ENCODE measurements around the gene KIF5B.
A peak's percentile ranks its signal among the peaks of the same experiment; 100 is the strongest.
"Not testable (repeated sequence)": the region's sequence is repeated elsewhere in the genome, so short reads cannot be mapped to it uniquely, and the experiment has no call there.

Gene KIF5B

GRCh38 chr10:32057036-32057372, 779 bp upstream of the KIF5B start:
- no peak for DNase-seq

DNA sequence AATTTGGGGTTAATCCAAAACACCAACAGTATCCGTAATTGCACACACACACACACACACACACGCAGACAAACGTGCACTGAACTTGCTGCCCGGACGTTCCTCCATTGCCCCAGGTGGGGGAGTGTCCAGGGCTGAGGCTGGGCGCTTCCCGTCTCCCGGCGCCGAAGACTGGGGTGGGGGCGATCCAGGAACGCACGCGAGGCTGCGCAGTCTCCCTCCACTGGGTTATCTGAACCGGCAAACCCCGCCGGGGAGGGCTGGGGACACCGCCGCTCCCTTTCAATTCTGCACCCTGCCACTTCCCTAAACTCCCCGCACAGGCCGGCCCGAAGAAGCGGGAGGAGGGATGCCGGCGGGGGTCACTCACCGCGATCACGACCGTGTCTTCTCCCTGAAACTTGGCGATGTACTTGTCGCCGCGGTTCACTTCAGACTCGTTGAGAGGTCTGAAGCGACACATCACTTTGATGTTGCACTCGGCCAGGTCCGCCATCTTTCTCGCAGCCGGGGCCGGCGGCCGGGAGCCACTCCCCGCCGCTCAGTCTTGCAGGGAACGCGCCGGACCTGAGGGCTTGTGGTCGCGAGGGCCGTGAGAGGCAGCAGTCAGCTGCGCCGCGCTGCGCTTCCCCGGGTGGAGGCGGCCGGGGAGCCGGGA, 618 bp downstream of the KIF5B start:
- peak; percentile 79 for DNase-seq

GRCh38 chr10:32054094-32054493, 2.1 kb downstream of the KIF5B start:
- DNase-seq, result no peak

- DNase-seq, result not testable (repeated sequence)
Measured at GRCh38 chr10:32053392-32053791, 2.8 kb downstream of the KIF5B start.

DNA sequence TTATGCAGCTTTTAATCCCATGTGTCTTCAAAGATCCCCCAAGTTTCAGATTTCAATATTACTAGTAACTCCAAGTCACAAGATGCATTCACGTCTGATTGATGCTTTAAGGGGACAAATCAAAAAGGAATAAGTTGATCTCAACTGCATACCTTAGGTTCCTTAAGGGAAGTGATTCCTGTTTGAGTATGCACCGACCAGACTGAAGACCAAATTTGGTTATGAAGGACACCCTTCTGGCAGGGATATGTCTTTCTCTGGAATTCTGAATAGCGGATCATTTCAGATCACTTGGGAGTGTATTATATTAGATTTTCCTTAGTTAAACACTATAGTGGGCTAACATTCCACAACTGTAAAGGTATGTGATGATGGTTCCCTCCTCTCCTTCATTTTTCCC, 4.3 kb downstream of the KIF5B start:
- DNase-seq, result no peak

GRCh38 chr10:32050177-32050576, 6.0 kb downstream of the KIF5B start:
- no peak for DNase-seq

- DNase-seq, result no peak
Measured at GRCh38 chr10:32049113-32049512, 7.1 kb downstream of the KIF5B start.

- DNase-seq, result no peak
Measured at GRCh38 chr10:32048282-32048681, 7.9 kb downstream of the KIF5B start.

GRCh38 chr10:32047881-32048280, 8.3 kb downstream of the KIF5B start:
- DNase-seq, result no peak

DNA sequence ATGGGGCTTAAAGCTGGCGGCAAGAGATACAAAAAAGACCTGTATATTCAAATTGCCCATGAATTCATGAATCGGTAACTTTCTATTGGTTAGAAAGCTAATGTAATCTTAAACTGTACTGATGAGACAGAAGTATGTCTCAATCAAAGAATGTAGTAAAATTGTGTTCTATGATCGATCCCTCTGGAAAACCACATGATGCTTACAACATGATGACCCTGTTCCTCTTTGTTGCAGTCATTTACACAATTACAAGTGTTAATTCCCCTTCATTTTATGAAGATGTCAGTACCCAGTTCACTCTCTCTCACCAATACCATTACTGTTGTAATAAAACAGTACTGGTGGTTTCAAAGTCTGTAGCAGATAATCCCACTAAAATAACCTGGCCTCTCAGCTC, 10.1 kb downstream of the KIF5B start:
- no peak for DNase-seq

DNA sequence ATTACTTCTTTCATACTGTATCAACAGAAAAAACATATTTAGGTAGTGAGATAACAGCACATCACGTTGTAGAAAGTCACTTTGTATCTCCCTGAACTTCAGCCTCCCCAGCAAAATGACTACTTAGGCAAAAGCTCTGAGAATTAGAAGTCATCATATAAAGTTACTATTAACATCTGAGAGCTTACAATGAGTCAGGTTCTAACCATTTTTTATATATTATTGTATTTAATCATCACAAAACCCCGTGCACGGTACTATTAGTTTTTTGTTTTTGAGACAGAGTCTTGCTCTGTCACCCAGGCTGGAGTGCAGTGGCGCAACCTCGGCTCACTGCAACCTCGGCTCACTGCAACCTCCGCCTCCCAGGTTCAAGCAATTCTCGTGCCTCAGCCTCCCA, 13.5 kb downstream of the KIF5B start:
- DNase-seq, result not testable (repeated sequence)

GRCh38 chr10:32041290-32042028, 14.8 kb downstream of the KIF5B start:
- DNase-seq, result no peak

DNA sequence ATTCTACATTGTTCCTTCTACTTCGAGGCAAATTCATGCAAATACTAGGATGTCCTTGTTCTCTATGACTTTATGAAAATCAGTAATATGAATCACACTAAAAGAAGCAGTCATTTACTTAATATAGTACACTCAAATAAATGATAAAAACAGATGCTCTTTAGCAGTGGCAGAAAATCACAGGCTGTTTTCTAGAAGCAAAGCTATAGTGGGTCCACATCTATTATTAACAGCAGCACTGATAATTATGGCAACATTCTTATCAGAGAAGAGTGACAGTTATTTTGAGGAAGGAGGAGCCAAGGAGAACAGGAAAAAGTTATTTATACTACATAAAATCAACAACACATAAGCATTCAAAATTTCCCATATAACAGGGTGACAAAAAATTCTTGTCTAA, 16.5 kb downstream of the KIF5B start:
- no peak for DNase-seq

GRCh38 chr10:32038777-32039176, 17.4 kb downstream of the KIF5B start:
- no peak for DNase-seq

- no peak for DNase-seq
Measured at GRCh38 chr10:32036922-32037321, 19.3 kb downstream of the KIF5B start.

DNA sequence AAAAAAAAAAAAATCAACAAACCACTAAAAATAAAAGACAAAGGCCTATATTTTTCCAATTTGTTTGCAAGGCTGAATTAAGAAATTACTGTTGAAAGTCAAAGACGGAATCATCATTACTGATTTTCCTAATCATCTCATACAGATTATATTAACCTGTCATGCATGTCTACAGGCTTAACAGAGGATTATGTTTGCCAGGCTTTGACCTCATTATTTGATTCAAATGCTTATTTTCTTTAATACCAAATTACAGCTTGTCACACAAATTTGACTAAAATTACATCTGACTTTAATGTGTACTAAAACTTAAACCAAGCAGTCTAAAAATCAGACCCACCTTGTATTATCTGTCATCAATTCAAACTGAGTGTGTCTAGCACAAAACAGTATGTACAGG, 21.2 kb downstream of the KIF5B start:
- DNase-seq, result no peak

GRCh38 chr10:32033171-32033570, 23.1 kb downstream of the KIF5B start:
- DNase-seq, result no peak

GRCh38 chr10:32031920-32032319, 24.3 kb downstream of the KIF5B start:
- no peak for DNase-seq

DNA sequence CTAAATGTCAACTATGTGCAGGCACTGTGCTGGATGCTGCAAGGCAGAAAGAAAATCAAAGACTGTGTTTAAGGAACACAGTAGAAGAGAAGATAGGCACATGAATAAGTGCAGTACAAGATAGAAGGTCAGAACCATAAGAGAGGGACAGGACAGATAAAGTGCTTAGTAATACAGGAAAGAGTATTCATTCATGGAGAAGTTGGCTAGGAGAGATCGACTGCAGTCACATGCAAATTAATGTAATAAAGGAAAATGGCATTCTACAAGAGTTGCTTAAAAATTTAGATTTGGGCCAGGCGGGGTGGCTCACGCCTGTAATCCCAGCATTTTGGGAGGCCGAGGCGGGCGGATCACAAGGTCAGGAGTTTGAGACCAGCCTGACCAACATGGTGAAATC, 24.8 kb downstream of the KIF5B start:
- DNase-seq, result no peak

GRCh38 chr10:32028710-32029109, 27.5 kb downstream of the KIF5B start:
- no peak for DNase-seq

- DNase-seq, result no peak
Measured at GRCh38 chr10:32023264-32023663, 33.0 kb downstream of the KIF5B start.

- no peak for DNase-seq
Measured at GRCh38 chr10:32017044-32017443, 39.2 kb downstream of the KIF5B start.

DNA sequence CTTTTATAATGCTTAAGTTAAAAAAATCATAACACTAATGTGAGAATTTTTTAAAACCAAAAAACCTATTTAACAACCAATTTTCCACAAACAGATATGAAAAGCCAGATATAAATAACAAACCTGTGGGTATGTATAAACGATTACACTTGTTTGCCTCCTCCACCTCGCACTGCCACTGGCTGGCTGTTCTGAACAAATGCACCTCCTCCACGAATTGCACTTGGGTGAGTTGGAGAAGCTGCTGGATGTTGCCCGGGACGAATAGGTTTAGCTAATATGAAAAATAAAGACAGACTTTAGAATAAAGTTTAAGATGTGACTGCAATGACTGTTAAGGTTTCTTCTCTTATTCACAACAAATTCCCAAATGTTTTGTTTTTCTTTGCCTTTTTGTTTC, 40.8 kb downstream of the KIF5B start:
- DNase-seq, result no peak

DNA sequence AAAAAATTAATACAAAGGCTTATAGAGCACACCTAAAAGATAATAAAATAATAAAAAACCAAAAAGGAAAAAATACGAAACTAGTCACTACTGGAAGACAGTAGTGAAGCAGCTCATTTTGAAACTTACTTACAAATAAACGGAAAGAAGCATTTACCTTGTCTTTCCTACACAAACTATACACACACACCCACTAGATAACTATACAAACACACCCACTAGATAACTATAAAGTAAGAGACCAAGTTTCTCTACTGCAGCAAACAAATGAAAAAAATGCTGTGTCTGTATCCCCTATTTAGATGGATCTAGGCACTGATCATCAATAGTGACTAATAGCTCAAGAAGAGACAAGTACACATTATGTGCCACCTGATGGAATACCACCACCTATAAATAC, 49.2 kb downstream of the KIF5B start:
- DNase-seq, result no peak

- DNase-seq, result no peak
Measured at GRCh38 chr10:32005050-32005449, 51.2 kb downstream of the KIF5B start.

Measured in cortex of kidney (tissue), 1 donor.